Activated naive CD4-positive, alpha-beta T cell treated with Interleukin-2 at 50 U/mL for 16 hours (primary cell): ENCODE results near the gene NCAPG2.
A peak's percentile ranks its signal among the peaks of the same experiment; 100 is the strongest.

Experiments
- DNase-seq: peaks from one replicate; pipeline ENCODE4 v3.0.0-alpha.2; 2020

NCAPG2 gene

GRCh38 chr7:158589653-158590052 lies 115.0 kb downstream of the NCAPG2 start:
- no peak for DNase-seq

DNA sequence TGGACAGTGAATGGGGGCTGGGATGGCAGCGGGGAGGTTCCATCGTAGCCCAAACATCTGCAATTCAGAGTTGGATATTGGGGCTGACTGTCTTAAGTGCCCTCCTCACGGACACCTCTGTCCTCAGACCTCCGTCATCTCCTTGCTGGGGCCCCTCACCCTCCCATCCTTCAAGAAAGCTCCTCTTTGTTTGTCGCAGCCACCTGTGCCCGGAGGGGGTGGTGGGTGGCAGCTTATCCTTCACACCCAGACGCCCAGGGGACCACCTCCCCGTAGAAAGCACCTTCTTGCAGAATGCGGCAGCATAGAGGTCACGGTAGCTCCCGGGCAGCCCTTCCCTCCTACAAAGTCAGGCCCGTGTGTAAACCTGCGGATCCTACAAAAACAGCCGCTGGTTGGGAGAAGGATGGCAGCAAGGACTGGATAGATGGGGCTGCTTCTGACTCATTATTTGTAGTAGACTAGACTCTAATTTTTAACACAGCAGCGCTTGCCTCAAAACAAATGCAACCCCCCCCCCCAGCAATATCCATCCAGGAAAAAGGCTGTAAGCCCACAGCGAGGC lies 115.6 kb downstream of the NCAPG2 start:
- DNase-seq, result no peak

DNA sequence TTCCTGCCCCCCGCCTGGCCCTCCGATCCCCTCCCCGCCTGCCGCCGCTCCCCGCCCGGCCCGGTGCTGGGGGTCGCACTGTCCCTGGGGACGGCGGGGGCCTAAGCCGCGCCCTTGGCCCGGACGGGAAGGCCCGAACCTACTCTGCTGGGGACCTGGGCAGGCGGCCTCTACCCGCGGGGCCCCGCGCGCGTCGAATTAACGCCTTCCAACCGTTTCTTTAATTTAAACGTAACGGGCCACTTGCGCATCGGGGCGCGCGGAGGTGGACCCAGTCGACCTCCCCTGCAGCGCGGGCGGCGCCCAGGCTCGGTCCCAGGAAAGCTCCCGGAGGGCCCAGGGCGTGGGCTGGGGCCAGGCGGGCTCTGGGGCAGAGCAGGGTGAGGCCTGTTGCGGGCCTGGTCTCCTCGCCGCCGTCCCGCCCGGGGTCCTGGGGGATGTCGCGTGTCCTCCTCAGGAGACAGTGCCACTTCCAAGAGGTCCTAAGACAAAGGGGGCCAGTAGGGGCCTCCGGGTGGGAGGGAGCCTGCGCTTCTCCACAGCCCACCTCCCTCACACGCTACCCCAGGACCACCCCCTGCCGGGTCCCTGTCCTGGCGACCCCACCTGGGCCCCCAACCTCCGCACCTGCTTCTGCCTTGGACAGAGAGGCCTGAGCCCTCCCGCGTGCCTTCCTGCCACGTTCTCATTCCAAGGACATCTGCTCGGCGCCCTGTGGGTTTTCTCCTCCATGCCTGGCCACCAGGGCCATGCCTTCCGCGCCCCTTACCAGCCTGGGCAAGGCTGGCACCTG lies 116.3 kb downstream of the NCAPG2 start:
- DNase-seq, result no peak

- peak; percentile 53 for DNase-seq
Measured at GRCh38 chr7:158587162-158588084, 117.2 kb downstream of the NCAPG2 start, which contains the start of gene PTPRN2. TSS of gene PTPRN2 (minus strand) at chr7:158587823.

GRCh38 chr7:158586499-158587161 lies 118.0 kb downstream of the NCAPG2 start:
- DNase-seq, result no peak

GRCh38 chr7:158585721-158586498 lies 118.7 kb downstream of the NCAPG2 start:
- no peak for DNase-seq

GRCh38 chr7:158584407-158584806 lies 120.2 kb downstream of the NCAPG2 start:
- DNase-seq, result no peak

DNA sequence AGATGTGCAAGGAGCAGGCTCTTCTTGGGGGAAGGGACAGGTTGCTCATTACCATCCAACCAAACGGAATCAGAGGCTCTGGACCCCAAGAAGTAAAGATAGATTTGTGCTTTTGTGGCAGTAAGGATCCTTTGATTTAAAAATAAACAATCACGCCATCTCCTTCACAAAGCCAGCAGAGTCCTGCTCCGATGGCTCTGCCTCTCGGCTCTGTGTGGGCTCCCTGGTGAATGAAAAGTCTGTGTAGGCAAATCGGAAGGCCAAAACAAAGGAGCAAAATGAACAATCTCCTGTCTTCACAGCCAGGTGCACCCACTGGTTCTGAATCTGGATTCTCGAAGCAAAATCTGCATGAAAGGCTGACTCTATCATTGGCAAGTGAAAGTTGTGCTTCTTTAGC lies 120.8 kb downstream of the NCAPG2 start:
- no peak for DNase-seq

DNA sequence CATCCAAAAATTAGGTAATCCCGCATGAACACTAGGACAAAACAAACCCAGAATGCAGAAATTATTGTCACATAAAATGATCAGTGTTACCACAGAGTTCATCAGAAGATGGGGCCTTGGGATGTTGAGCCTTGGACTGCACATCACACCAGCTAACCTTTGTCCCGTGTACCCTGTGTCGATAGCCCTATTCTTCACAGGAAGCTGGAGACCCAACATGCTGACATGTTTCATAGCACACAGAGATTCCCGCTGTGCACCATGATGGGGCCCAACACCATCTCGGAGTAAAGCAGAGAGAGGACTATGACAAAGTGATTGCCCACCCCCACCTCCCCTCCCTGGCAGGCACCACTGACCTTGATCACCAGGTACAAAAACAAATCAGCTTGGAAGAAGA lies 121.5 kb downstream of the NCAPG2 start:
- DNase-seq, result no peak

DNA sequence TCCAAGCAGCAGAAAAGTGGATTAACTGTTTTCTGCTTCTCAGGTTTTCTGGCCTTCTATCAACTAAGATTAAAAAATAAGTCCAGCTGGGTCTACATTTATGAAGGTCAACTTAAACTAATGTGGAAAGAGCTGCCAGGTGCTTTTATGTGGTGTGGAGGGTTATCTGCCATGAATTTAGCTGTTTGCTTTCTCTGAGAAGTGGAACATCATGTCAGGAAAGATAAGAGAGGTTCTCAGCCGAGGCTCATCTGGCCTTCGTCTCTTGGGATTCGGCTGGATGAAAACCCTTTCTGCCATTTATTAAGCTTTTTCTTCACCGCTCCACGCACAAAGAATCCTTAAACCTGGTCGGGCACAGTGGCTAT lies 122.5 kb downstream of the NCAPG2 start:
- no peak for DNase-seq

DNA sequence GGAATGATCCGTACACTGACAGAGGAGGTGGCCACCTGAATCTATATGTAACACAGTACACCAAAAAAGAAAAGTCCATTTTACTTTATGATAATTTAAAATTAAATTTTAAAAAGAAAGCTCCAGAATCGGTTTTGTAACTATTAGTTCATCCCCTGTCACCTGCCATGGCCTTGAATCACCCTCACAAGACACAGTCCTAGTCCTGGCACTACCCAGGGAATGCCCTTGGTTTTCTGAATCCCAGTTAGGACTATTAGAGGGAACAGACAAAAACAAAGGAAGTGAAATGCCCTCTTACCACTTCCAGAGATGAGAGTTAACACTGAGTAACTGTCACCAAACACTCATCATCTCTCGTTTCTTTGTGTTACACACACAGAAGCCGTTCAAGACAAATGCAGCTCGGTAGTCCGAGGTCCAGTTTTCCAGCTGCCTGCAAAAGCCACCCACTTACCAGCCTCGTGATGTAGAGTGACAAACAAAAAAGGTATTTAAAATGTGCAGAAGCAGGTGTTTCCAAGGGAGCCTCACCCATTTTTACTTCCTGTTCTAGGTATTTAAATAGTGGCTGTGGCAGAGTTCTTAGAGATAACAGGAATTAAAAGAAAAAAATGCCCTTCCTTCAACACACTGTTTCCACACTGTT lies 123.0 kb downstream of the NCAPG2 start:
- no peak for DNase-seq
